Dermis microvascular lymphatic vessel endothelial cell (primary cell): ENCODE results near the gene HMOX2. TPM values are rescaled to one million over a fixed set of nuclear protein-coding genes. Genes with fewer than 3 reads are reported as not detected.
A peak's percentile ranks its signal among the peaks of the same experiment; 100 is the strongest.

Experiments
- DNase-seq, 2 donors: peaks; one replicate each; pipeline versions ENCODE4 v3.0.0 to v3.0.0-alpha.2; 2010; ENCODE audit warnings: low read depth in 2 of 2
- total RNA-seq: library from RNA; depleted of rRNA; stranded (reverse); fragments of >200 nt; gene quantifications from 2 replicates; pipeline ENCODE4 v1.2.1, GENCODE V29; 2014

HMOX2 gene
- total RNA-seq, 1 donor from 2014 or later = 109 TPM

GRCh38 chr16:4524571-4524970 lies 48.4 kb downstream of the HMOX2 start:
- no peak for DNase-seq

GRCh38 chr16:4525069-4525468 lies 48.9 kb downstream of the HMOX2 start:
- DNase-seq = no peak

GRCh38 chr16:4525634-4526277 lies 49.6 kb downstream of the HMOX2 start:
- no peak for DNase-seq

GRCh38 chr16:4529085-4530060 lies 53.2 kb downstream of the HMOX2 start:
- DNase-seq = peak; percentile 37 to 38

- no peak for DNase-seq
These were observed 55.6 kb downstream of the HMOX2 start for GRCh38 chr16:4531811-4532210.

- DNase-seq = no peak
These were observed 56.0 kb downstream of the HMOX2 start for GRCh38 chr16:4532238-4532637.

GRCh38 chr16:4533490-4533889 lies 57.3 kb downstream of the HMOX2 start:
- no peak for DNase-seq

GRCh38 chr16:4534151-4534790 lies 58.1 kb downstream of the HMOX2 start:
- DNase-seq = peak in 1 of 2 donors; percentile 81

- DNase-seq = no peak
These were observed 59.5 kb downstream of the HMOX2 start for GRCh38 chr16:4535627-4536108.

GRCh38 chr16:4536391-4537106 lies 60.4 kb downstream of the HMOX2 start:
- no peak for DNase-seq

- no peak for DNase-seq
These were observed 61.5 kb downstream of the HMOX2 start for GRCh38 chr16:4537376-4538343.

- peak; percentile 93 to 95 for DNase-seq
These were observed 62.4 kb downstream of the HMOX2 start, which contains the start of gene CDIP1 for GRCh38 chr16:4538350-4539235. Gene CDIP1 (minus strand): TSS chr16:4538773. CDS start chr16:4514130, 24,643 bp downstream.

- no peak for DNase-seq
These were observed 63.6 kb downstream of the HMOX2 start for GRCh38 chr16:4539716-4540284.

- no peak for DNase-seq
These were observed 68.3 kb downstream of the HMOX2 start for GRCh38 chr16:4544473-4544872.

- DNase-seq = no peak
These were observed 71.9 kb downstream of the HMOX2 start for GRCh38 chr16:4548124-4548523.

- no peak for DNase-seq
These were observed 74.4 kb downstream of the HMOX2 start for GRCh38 chr16:4550591-4550990.

GRCh38 chr16:4552541-4552940 lies 76.3 kb downstream of the HMOX2 start:
- DNase-seq = no peak

GRCh38 chr16:4556112-4556511 lies 79.9 kb downstream of the HMOX2 start, which contains the start of gene C16orf96:
Gene C16orf96 (plus strand): TSS chr16:4556340. CDS start chr16:4556490, 150 bp downstream.
- no peak for DNase-seq

- no peak for DNase-seq
These were observed 80.4 kb downstream of the HMOX2 start for GRCh38 chr16:4556580-4556979.
